ENCODE measurements around the gene RAPGEF6. TPM values are rescaled to one million over a fixed set of nuclear protein-coding genes. Genes with fewer than 3 reads are reported as not detected.

The RAPGEF6 gene
- total RNA-seq, 1 donor from 2014 or later, result 12.9 TPM

GRCh38 chr5:131375351-131375750 is 259.7 kb downstream of the RAPGEF6 start:
- no peak for DNase-seq (ENCODE audit: low read depth)
- H3K4me3 ChIP-seq (ENCODE audit: low read depth, low read length), result no peak overlapping the region
- TF ChIP-seq, protein P1, sequence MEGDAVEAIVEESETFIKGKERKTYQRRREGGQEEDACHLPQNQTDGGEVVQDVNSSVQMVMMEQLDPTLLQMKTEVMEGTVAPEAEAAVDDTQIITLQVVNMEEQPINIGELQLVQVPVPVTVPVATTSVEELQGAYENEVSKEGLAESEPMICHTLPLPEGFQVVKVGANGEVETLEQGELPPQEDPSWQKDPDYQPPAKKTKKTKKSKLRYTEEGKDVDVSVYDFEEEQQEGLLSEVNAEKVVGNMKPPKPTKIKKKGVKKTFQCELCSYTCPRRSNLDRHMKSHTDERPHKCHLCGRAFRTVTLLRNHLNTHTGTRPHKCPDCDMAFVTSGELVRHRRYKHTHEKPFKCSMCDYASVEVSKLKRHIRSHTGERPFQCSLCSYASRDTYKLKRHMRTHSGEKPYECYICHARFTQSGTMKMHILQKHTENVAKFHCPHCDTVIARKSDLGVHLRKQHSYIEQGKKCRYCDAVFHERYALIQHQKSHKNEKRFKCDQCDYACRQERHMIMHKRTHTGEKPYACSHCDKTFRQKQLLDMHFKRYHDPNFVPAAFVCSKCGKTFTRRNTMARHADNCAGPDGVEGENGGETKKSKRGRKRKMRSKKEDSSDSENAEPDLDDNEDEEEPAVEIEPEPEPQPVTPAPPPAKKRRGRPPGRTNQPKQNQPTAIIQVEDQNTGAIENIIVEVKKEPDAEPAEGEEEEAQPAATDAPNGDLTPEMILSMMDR (conservative IDR thresholded peaks at IDR 0.05; ENCODE audit: low read depth, low read length), result no peak

Other genes starting within 250 kb of the RAPGEF6 start
- 14.4 and 15.6 TPM in 2 replicates for gene FNIP1, start 161.8 kb upstream of the RAPGEF6 start, total RNA-seq

All from epithelial cell of proximal tubule (primary cell).